HG02571 (cell line): ENCODE measurements around the gene PROKR1.

Experiments used
- ATAC-seq: cut with Tn5 transposase; IDR thresholded peaks from one replicate; pipeline ENCODE4 v1.9.1; 2021; ENCODE audit warnings: mild to moderate bottlenecking, moderate library complexity; ENCODE audit not compliant: unreplicated experiment

PROKR1 gene

DNA sequence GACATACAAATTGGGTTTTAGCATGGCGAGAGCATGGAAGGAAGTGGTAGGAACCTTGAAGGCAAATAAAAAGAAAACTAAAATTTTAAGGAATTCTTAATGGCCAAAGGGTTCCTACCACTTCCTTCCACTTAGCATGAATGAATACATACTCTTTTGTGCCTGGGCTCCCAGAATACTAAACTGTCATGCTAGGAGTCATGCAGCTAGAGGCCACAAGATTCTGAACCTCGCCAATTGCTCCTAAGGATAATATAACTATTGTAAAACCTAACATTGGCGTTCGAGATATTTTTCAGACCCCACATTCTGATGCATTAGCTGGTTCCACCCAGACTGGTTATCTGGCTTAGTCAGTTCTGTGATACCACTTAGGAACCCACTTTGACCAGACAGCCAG lies 52.6 kb downstream of the PROKR1 start:
- ATAC-seq, result no peak

DNA sequence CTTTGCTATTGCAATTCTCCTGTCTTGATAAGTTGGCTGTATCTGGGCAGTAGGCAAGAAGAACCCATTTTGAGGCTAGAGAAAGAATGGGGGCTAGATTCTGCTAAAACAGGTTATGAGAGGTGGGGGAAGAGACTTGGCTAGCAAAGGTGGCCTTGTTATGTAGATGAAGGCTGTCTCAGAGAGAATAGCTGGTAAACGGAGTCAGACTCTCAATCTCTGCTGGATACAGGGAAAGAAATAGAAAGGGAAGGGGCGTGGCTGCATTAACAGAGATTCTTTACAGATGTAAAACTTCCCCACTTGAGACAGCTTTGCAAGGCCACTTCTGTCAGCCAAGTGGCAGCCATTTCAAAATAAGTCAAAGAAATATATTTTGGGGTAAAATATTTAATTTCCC lies 53.2 kb downstream of the PROKR1 start:
- no peak for ATAC-seq

DNA sequence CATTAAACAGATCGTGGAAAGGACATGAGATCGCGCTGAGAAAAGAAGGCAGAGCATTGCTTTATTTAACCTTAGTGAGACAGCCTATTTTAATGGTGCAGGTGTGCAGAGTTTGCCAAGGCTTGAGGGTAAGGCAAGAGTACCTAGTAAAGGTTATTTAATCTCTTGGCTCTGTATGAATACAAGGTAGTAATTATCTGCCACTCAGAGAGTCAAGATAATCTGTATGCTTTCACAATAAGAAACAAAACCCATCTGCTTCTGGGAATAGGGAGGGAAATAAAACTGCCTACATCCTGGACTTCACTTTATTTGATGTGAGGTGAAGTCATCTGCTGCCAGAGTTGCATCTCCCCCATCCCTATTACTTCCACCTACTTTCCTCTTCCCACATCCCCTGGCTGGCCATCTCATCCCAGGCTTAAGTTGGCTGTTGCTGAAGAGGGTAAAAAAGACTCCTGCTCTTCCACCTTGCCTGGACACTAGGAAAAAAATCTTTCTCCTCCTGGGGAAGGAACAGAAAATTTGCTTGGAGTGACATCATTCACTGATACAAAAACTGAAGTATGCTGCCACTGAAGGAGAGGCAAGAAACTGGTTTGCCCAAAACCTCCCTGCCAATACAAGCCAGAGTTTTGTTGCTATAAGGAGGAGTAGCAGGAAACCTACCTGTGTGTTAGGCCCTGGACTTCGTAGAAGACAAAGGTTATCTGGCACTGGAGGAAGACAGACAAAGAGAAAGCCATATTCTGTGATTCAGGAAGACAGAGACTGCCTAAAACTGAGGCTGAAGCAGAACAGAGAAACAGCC lies 55.4 kb downstream of the PROKR1 start:
- no peak for ATAC-seq

DNA sequence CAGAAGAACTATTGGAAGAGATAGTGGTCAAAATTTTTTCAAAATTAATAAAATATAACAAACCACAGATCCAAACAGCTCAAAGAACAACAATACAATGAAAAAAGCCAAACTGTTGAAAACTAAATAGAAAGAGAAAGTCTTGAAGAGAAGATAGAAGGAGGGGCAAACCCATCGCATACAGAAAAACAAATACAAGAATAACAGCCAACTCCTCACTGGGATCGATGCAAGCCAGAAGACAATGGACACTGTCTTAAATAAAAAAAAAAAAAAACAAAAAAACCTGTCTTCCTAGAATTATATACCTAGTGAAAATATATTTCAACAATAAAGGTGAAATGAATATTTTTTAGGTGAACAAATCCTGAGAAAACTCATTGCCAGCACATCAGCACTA lies 57.2 kb downstream of the PROKR1 start:
- ATAC-seq, result no peak

DNA sequence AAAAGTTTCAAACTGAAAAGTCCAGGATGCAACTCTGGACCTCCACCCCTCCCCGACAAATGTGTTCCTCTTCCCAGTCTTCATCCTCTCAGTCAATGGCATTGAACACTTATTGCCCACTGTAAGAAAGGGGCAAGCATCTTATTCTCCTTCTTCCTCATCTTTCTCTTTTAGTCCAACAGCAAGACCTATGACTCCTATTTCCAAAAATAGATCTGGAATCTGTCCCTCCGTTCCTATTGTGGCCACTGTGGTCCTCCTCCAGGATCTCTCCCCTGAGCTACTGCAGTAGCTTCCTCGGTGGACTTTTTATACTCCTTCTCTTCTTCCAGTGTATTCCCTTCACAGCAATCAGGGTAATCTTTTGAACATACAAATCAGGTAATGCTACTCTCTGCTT lies 63.3 kb downstream of the PROKR1 start:
- no peak for ATAC-seq
